Right lobe of liver (tissue), 4 donors: ENCODE results near the gene TNFRSF11A.

Source experiments
- POLR2A ChIP-seq: fragments of 450-650 bp; IDR thresholded peaks from one replicate; pipeline ENCODE4 v1.6.1; 2017; ENCODE audit warnings: antibody characterized with exemption, mild to moderate bottlenecking
- TF ChIP-seq, protein P1 (sequence below), 4 donors: fragments of 200-600 bp in 3 of 4; fragments of 450-650 bp in 1 of 4; IDR thresholded peaks; one replicate each; pipeline versions ENCODE4 v1.5.1 to v1.8.0; 2016 to 2022; ENCODE audit warnings: antibody characterized with exemption in 4 of 4, mild to moderate bottlenecking in 2 of 4
- donor health status: DM: no; HTN: no; CAD: no.
- donor health status: DM: no; HTN: no; CAD: no.
- donor health status: DM: no; HTN: yes; CAD: no.

DNA sequence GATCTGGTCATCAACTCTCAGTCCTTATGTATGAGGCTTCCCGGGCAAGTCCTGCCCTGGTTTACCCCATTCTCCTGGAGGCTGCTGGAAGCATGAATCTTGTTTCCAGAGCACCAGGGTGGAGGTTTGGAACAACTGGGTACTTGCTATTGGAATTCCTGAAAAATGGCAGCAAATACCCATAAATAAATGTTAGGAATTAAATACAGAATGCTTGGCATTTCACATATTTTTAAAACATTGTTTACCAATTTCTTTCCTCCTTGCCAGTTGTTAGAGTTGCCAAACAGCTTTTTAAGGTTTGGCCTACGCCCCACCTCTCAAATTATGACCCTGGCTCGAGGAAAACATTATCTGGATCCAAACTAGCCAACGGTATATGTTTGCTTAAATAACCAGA, 107.1 kb downstream of the TNFRSF11A start:
- TF ChIP-seq, protein P1, sequence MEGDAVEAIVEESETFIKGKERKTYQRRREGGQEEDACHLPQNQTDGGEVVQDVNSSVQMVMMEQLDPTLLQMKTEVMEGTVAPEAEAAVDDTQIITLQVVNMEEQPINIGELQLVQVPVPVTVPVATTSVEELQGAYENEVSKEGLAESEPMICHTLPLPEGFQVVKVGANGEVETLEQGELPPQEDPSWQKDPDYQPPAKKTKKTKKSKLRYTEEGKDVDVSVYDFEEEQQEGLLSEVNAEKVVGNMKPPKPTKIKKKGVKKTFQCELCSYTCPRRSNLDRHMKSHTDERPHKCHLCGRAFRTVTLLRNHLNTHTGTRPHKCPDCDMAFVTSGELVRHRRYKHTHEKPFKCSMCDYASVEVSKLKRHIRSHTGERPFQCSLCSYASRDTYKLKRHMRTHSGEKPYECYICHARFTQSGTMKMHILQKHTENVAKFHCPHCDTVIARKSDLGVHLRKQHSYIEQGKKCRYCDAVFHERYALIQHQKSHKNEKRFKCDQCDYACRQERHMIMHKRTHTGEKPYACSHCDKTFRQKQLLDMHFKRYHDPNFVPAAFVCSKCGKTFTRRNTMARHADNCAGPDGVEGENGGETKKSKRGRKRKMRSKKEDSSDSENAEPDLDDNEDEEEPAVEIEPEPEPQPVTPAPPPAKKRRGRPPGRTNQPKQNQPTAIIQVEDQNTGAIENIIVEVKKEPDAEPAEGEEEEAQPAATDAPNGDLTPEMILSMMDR (IDR thresholded peaks at IDR 0.05), result no peak
- TF ChIP-seq POLR2A, result no peak
